Glutamatergic neuron (in vitro differentiated cells): Measurements from ENCODE around the gene MYO1C. TPM values are rescaled to one million over a fixed set of nuclear protein-coding genes. Genes with fewer than 3 reads are reported as not detected.
"Not testable (repeated sequence)": the region's sequence is repeated elsewhere in the genome, so short reads cannot be mapped to it uniquely, and the experiment has no call there.

Source experiments
- DNase-seq: peaks from one replicate; pipeline ENCODE4 v3.0.0; 2022
- H3K27ac Mint-ChIP-seq: one replicate; pipeline ENCODE4 v1.8.0; 2020; ENCODE audit warnings: mild to moderate bottlenecking, mixed read lengths, inconsistent platforms; ENCODE audit not compliant: unreplicated experiment
- H3K27me3 Mint-ChIP-seq: one replicate; pipeline ENCODE4 v1.8.0; 2020; ENCODE audit warnings: mild to moderate bottlenecking, moderate library complexity, mixed read lengths, inconsistent platforms; ENCODE audit not compliant: unreplicated experiment
- H3K36me3 Mint-ChIP-seq: one replicate; pipeline ENCODE4 v1.8.0; 2020; ENCODE audit warnings: mild to moderate bottlenecking, mixed read lengths, inconsistent platforms; ENCODE audit not compliant: unreplicated experiment
- H3K4me1 Mint-ChIP-seq: one replicate; pipeline ENCODE4 v1.8.0; 2020; ENCODE audit warnings: mild to moderate bottlenecking, low read depth, mixed read lengths, inconsistent platforms; ENCODE audit not compliant: unreplicated experiment
- H3K4me3 Mint-ChIP-seq: one replicate; pipeline ENCODE4 v1.8.0; 2020; ENCODE audit warnings: mild to moderate bottlenecking, mixed read lengths, inconsistent platforms; ENCODE audit not compliant: unreplicated experiment
- H3K9me3 Mint-ChIP-seq: one replicate; pipeline ENCODE4 v1.8.0; 2020; ENCODE audit warnings: mild to moderate bottlenecking, moderate library complexity, mixed read lengths, inconsistent platforms; ENCODE audit not compliant: unreplicated experiment
- total RNA-seq: library from RNA; stranded (reverse); fragmentation: NEBNext Ultra II Directional; extraction: Animal tissue kit (Norgen Biotek cat#: 25700); gene quantifications from one replicate; pipeline ENCODE4 v1.2.1, GENCODE V29; 2021; ENCODE audit not compliant: unreplicated experiment
- TF ChIP-seq, protein P1 (sequence below): fragments of 200-600 bp; sonication (generic); IDR thresholded peaks from one replicate; pipeline ENCODE4 v1.5.0; 2021; ENCODE audit not compliant: partially characterized antibody, unreplicated experiment

MYO1C gene
- total RNA-seq, 1 donor from 2014 or later = 58.5 TPM

DNA sequence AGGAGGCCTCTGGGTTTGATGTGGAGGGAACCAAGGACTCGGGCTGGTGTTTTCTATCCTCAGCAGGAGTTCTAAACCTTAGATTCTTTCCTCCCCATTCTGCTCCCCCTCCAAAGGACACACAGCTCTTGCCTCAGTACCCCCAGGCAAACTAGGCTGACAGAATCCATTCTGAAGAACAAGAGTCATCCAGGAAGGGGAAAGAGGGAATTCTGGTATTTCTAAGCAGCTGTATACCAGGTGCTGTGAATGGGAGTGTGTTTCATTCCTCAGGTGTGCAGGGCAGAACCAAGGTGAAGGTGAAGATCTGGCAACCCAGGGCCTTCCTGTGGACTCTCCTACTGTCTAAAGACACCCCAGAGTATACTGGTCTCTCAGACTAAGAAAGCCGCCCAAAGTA, 19.9 kb upstream of the MYO1C start:
- Mint-ChIP-seq H3K27ac (no peak overlapping the region), H3K4me3 (no peak overlapping the region), H3K27me3 (no peaks in the 10 kb centered on the region), H3K9me3 (peaks cover 2% of the 10 kb centered on the region), H3K36me3 (no peaks in the 10 kb centered on the region), H3K4me1 (peaks cover 7% of the 10 kb centered on the region)
- DNase-seq = no peak
- TF ChIP-seq, protein P1, sequence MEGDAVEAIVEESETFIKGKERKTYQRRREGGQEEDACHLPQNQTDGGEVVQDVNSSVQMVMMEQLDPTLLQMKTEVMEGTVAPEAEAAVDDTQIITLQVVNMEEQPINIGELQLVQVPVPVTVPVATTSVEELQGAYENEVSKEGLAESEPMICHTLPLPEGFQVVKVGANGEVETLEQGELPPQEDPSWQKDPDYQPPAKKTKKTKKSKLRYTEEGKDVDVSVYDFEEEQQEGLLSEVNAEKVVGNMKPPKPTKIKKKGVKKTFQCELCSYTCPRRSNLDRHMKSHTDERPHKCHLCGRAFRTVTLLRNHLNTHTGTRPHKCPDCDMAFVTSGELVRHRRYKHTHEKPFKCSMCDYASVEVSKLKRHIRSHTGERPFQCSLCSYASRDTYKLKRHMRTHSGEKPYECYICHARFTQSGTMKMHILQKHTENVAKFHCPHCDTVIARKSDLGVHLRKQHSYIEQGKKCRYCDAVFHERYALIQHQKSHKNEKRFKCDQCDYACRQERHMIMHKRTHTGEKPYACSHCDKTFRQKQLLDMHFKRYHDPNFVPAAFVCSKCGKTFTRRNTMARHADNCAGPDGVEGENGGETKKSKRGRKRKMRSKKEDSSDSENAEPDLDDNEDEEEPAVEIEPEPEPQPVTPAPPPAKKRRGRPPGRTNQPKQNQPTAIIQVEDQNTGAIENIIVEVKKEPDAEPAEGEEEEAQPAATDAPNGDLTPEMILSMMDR = no peak

DNA sequence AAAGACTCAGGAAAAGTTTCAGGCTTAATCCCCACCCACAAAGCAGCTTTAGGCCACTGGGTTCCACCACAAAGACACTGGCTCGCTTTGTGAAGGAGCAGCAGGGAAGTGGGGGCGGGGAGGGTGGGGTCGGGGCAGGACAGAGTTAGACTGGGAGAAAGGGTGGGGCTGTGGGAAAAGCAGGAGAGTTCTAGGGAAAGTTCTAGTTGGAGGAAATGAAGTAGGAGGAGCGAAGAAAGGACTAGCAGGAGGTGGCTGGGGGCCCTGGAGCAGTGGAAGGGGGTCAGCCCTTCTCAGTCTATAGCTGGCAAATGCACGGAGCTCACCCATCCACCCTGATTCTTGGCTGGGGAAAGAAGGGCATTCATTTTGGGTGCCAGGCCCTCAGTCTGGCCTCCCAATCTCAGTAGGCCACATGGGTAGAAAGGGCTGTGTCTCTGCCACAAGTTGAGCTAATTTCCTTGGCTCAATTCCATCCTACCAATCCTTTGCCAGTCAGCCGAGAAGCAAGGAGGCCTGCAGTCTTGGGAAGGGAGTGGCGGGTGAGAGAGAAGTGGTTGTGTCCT, 19.4 kb upstream of the MYO1C start:
- Mint-ChIP-seq H3K4me3 (no peak overlapping the region), H3K36me3 (no peaks in the 10 kb centered on the region), H3K27ac (no peak overlapping the region), H3K4me1 (peaks cover 7% of the 10 kb centered on the region), H3K27me3 (no peaks in the 10 kb centered on the region), H3K9me3 (peaks cover 2% of the 10 kb centered on the region)
- no peak for DNase-seq
- TF ChIP-seq, protein P1 = no peak

DNA sequence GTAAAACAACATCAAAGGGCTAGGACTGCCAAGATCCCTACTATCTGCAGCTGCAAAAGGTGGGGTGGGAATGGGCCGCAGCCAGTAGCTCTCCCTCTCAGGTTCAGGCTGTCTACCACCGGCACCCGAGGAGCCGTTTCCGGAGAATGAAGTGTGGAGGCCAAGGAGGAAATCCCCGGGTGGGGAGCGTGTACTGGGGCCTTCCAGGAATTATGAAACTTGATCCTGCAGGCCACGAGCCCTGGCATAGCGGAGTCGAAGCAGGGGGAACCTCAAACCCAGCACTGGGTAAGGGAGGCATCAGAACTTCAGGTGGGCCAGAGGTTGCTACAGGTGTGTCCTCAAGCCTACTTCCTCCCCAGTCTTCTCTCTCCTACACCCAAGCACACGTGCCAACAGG, 18.8 kb upstream of the MYO1C start:
- no peak overlapping the region for H3K27ac Mint-ChIP-seq
- H3K4me3 Mint-ChIP-seq = no peak overlapping the region
- no peaks in the 10 kb centered on the region for H3K27me3 Mint-ChIP-seq
- H3K36me3 Mint-ChIP-seq = no peaks in the 10 kb centered on the region
- TF ChIP-seq, protein P1 = no peak
- DNase-seq = no peak
- H3K4me1 Mint-ChIP-seq = peaks cover 7% of the 10 kb centered on the region
- H3K9me3 Mint-ChIP-seq = peaks cover 2% of the 10 kb centered on the region

DNA sequence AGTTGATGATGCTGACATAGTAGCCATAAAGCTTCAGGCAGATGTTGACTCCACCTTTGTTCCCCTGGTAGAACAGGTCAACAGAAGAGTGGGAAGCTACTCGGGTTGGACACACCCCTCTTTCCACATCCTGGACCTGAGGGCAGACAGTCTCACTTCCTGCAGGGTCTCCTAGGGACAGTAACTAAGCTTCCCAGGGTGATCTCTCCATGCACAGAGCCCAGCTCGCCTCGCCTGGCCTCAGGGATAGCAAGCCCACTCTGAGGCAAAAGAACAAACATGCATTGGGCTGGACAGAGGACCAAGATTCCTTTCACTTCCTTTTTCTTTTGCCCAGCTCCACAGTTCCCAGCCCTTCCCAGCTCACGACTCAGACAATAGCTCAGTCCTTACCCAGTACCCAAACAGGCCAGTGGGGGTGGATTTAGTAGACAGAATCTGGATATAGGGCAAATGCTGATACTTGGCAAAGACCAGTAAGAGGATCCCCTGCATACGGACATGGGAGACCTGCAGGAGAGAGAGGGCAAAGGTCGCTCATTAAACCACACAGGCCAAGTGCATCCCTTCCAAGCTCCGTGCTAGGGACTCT, 16.9 kb upstream of the MYO1C start:
- Mint-ChIP-seq H3K4me3 (no peak overlapping the region), H3K4me1 (peaks cover 2% of the 10 kb centered on the region), H3K27me3 (no peaks in the 10 kb centered on the region), H3K9me3 (peaks cover 2% of the 10 kb centered on the region), H3K27ac (no peak overlapping the region), H3K36me3 (no peaks in the 10 kb centered on the region)
- DNase-seq = no peak
- TF ChIP-seq, protein P1 = no peak

DNA sequence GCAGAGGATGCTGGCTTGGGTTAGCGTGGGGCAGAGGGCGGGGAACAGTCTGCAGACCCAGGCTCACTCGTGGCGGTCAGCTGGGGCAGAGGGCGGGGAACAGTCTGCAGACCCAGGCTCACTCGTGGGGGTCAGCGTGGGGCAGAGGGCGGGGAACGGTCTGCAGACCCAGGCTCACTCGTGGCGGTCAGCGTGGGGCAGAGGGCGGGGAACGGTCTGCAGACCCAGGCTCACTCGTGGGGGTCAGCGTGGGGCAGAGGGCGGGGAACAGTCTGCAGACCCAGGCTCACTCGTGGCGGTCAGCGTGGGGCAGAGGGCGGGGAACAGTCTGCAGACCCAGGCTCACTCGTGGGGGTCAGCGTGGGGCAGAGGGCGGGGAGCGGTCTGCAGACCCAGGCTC, 16.2 kb upstream of the MYO1C start:
- not testable (repeated sequence) for H3K4me1 Mint-ChIP-seq, H3K4me3 Mint-ChIP-seq, DNase-seq, H3K27ac Mint-ChIP-seq, H3K36me3 Mint-ChIP-seq, H3K9me3 Mint-ChIP-seq, H3K27me3 Mint-ChIP-seq
